CD14-positive monocyte (primary cell): ENCODE measurements around the gene RCBTB1. TPM values are rescaled to one million over a fixed set of nuclear protein-coding genes. Genes with fewer than 3 reads are reported as not detected.

Source experiments
- DNase-seq, 3 donors: peaks; one replicate each; pipeline ENCODE4 v3.0.0-alpha.2; 2011 to 2022
- H2AFZ ChIP-seq: 2 replicates; pipeline ENCODE4 v1.6.0; 2012; ENCODE audit warnings: mild to moderate bottlenecking, low read depth, low read length, inconsistent platforms; ENCODE audit not compliant: insufficient read depth, poor library complexity, severe bottlenecking
- H3K27ac ChIP-seq, 2 donors: 1 replicate in 1 of 2; 2 replicates in 1 of 2; pipeline ENCODE4 v1.5.1; 2012 to 2013; ENCODE audit warnings: low read length in 2 of 2, control low read depth in 1 of 2, inconsistent platforms in 1 of 2, low read depth in 1 of 2, mild to moderate bottlenecking in 1 of 2
- H3K27me3 ChIP-seq, 2 donors: one replicate each; pipeline versions ENCODE4 v1.6.0 to v1.6.1; 2011 to 2013; ENCODE audit warnings: low read length in 2 of 2; ENCODE audit not compliant: control insufficient read depth in 2 of 2, insufficient read depth in 2 of 2
- H3K36me3 ChIP-seq, 2 donors: replicated peaks in 1 of 2; 1 replicate in 1 of 2; 2 replicates in 1 of 2; pipeline versions ENCODE4 v1.5.1 to v1.6.1; 2012 to 2013; ENCODE audit warnings: low read length in 2 of 2, control low read depth in 1 of 2, inconsistent platforms in 1 of 2, mild to moderate bottlenecking in 1 of 2; ENCODE audit not compliant: insufficient read depth in 2 of 2, control insufficient read depth in 1 of 2
- H3K4me1 ChIP-seq, 2 donors: 1 replicate in 1 of 2; 2 replicates in 1 of 2; pipeline versions ENCODE4 v1.5.1 to v1.6.1; 2012 to 2013; ENCODE audit warnings: low read length in 2 of 2, control low read depth in 1 of 2, inconsistent platforms in 1 of 2, mild to moderate bottlenecking in 1 of 2, moderate library complexity in 1 of 2; ENCODE audit not compliant: insufficient read depth in 2 of 2, control insufficient read depth in 1 of 2
- H3K4me2 ChIP-seq: replicated peaks from 2 replicates; pipeline ENCODE3; 2012; ENCODE audit warnings: low read length, moderate library complexity, mild to moderate bottlenecking; ENCODE audit not compliant: poor library complexity, severe bottlenecking; ENCODE audit errors: extremely low read depth
- H3K4me3 ChIP-seq, 3 experiments: fragments of 200-600 bp in 1 of 3; sonication (generic) in 1 of 3; replicated peaks in 1 of 3; 1 replicate in 2 of 3; 2 replicates in 1 of 3; pipeline ENCODE4 v1.5.1; 2011 to 2013; ENCODE audit warnings: low read length in 3 of 3, mild to moderate bottlenecking in 3 of 3, control low read depth in 2 of 3, low read depth in 2 of 3, inconsistent platforms in 1 of 3, moderate library complexity in 1 of 3
- H3K79me2 ChIP-seq: 2 replicates; pipeline ENCODE4 v1.6.0; 2012; ENCODE audit warnings: mild to moderate bottlenecking, control low read depth, inconsistent platforms, low read length, moderate library complexity; ENCODE audit not compliant: insufficient read depth
- H3K9ac ChIP-seq: 2 replicates; pipeline ENCODE4 v1.6.0; 2017; ENCODE audit warnings: low read length, mild to moderate bottlenecking; ENCODE audit not compliant: insufficient read depth, poor library complexity, severe bottlenecking
- H3K9me3 ChIP-seq, 2 donors: replicated peaks in 1 of 2; 1 replicate in 1 of 2; 2 replicates in 1 of 2; pipeline versions ENCODE4 v1.5.1 to v1.6.1; 2012 to 2013; ENCODE audit warnings: low read length in 2 of 2, control low read depth in 1 of 2; ENCODE audit not compliant: control insufficient read depth in 1 of 2, insufficient read depth in 1 of 2
- H4K20me1 ChIP-seq: 2 replicates; pipeline ENCODE4 v1.6.0; 2012; ENCODE audit warnings: mild to moderate bottlenecking, low read length, control low read depth, moderate library complexity; ENCODE audit not compliant: insufficient read depth
- H3K27ac Mint-ChIP-seq, 7 donors: one replicate each; pipeline ENCODE4 v1.8.0; 2020; ENCODE audit warnings: mild to moderate bottlenecking in 7 of 7, mixed read lengths in 7 of 7, moderate library complexity in 6 of 7, inconsistent platforms in 2 of 7
- H3K27me3 Mint-ChIP-seq, 3 donors: one replicate each; pipeline ENCODE4 v1.8.0; 2021 to 2022; ENCODE audit warnings: low read depth in 3 of 3, mild to moderate bottlenecking in 3 of 3, mixed read lengths in 3 of 3, moderate library complexity in 3 of 3, inconsistent platforms in 1 of 3
- H3K36me3 Mint-ChIP-seq, 2 donors: one replicate each; pipeline ENCODE4 v1.8.0; 2020; ENCODE audit warnings: mixed read lengths in 2 of 2, inconsistent platforms in 1 of 2, mild to moderate bottlenecking in 1 of 2
- H3K4me1 Mint-ChIP-seq: one replicate; pipeline ENCODE4 v1.8.0; 2020; ENCODE audit warnings: mild to moderate bottlenecking, mixed read lengths
- H3K4me3 Mint-ChIP-seq, 2 donors: one replicate each; pipeline ENCODE4 v1.8.0; 2020; ENCODE audit warnings: mild to moderate bottlenecking in 2 of 2, mixed read lengths in 2 of 2, moderate library complexity in 1 of 2
- H3K9me3 Mint-ChIP-seq, 7 donors: one replicate each; pipeline ENCODE4 v1.8.0; 2020 to 2022; ENCODE audit warnings: mixed read lengths in 7 of 7, mild to moderate bottlenecking in 6 of 7, moderate library complexity in 6 of 7, inconsistent platforms in 2 of 7
- CTCF ChIP-seq: fragments of 200-600 bp; IDR thresholded peaks from one replicate; pipeline ENCODE4 v1.8.0; 2022; ENCODE audit warnings: antibody characterized with exemption, mild to moderate bottlenecking
- WGBS: methylation state at CpG from one replicate; pipeline ENCODE4 v1.1.5; 2013; ENCODE audit warnings: missing lambda C conversion rate; ENCODE audit not compliant: insufficient coverage; 5-methylcytosine and 5-hydroxymethylcytosine counted together
- intact Hi-C, 2 donors: fragments of 100-400 bp; cut with micrococcal nuclease; formaldehyde crosslinking; loops; one replicate each; pipeline versions ENCODE4 v1.15.0 to v1.15.1; 2023
- polyA plus RNA-seq, 3 donors: library from polyadenylated mRNA; depleted of rRNA in 1 of 3; unstranded in 2 of 3; stranded (reverse) in 1 of 3; fragments of 300-500 nt in 2 of 3; fragments of >200 nt in 1 of 3; fragmentation: Illumina TruSeq in 2 of 3; gene quantifications; 1 replicate in 2 of 3; 2 replicates in 1 of 3; pipeline ENCODE4 v1.2.3, GENCODE V29; 2012 to 2021

The RCBTB1 gene
- polyA plus RNA-seq, 3 donors: 9.8 to 19.4 (median 13.2) TPM

- Mint-ChIP-seq H3K4me3 (no peak overlapping the region), H3K4me1 (peaks cover 83% of the 10 kb centered on the region), H3K36me3 (peaks cover 34 to 48% of the 10 kb centered on the region in 2 donors), H3K9me3 (no peaks in the 10 kb centered on the region), H3K27ac (no peak overlapping the region), H3K27me3 (no peaks in the 10 kb centered on the region)
- Histone ChIP-seq H3K27me3 (no peaks in the 10 kb centered on the region), H3K4me2 (peak overlapping the region; percentile 14), H2AFZ (no peak overlapping the region), H3K36me3 (peaks cover 5 to 23% of the 10 kb centered on the region in 2 donors), H3K79me2 (peaks cover 90% of the 10 kb centered on the region), H3K4me3 (no peak overlapping the region), H3K4me1 (peaks cover 82 to 94% of the 10 kb centered on the region in 2 donors), H3K27ac (peak overlapping the region in 1 of 2 donors; percentile 38), H3K9me3 (no peaks in the 10 kb centered on the region), H3K9ac (no peak overlapping the region), H4K20me1 (peaks cover 36% of the 10 kb centered on the region)
- 86% methylated on average over 1 of the region's 5 CpGs for WGBS
- no peak for DNase-seq
- no peak for TF ChIP-seq CTCF
- intact Hi-C loops: no loop called here
These were observed 46.8 kb upstream of the RCBTB1 start for GRCh38 chr13:49632156-49632555.

DNA sequence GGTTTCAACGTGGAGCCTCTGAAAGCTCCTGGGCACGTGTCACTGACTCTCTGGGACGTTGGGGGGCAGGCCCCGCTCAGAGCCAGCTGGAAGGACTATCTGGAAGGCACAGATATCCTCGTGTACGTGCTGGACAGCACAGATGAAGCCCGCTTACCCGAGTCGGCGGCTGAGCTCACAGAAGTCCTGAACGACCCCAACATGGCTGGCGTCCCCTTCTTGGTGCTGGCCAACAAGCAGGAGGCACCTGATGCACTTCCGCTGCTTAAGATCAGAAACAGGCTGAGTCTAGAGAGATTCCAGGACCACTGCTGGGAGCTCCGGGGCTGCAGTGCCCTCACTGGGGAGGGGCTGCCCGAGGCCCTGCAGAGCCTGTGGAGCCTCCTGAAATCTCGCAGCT is 45.2 kb upstream of the RCBTB1 start:
- Mint-ChIP-seq H3K27me3 (peaks cover 0 to 1% (median 0%) of the 10 kb centered on the region in 3 donors), H3K36me3 (peaks cover 24 to 34% of the 10 kb centered on the region in 2 donors), H3K27ac (peak overlapping the region; percentile 69 to 97 (median 93)), H3K9me3 (no peaks in the 10 kb centered on the region), H3K4me1 (peaks cover 80% of the 10 kb centered on the region), H3K4me3 (no peak overlapping the region)
- Histone ChIP-seq H3K9me3 (no peaks in the 10 kb centered on the region), H3K4me3 (peak overlapping the region in 1 of 3 experiments; percentile 97), H3K27me3 (no peaks in the 10 kb centered on the region), H3K4me1 (peaks cover 74 to 92% of the 10 kb centered on the region in 2 donors), H3K9ac (peak overlapping the region; percentile 12), H3K4me2 (peak overlapping the region; percentile 93), H3K79me2 (peaks cover 78% of the 10 kb centered on the region), H4K20me1 (peaks cover 36% of the 10 kb centered on the region), H3K36me3 (peaks cover 5 to 15% of the 10 kb centered on the region in 2 donors), H2AFZ (no peak overlapping the region), H3K27ac (peak overlapping the region; percentile 57 to 93)
- 96% methylated on average over 16 of the region's 16 CpGs for WGBS
- TF ChIP-seq CTCF: no peak
- DNase-seq: no peak
- intact Hi-C loops: no loop called here
